ENCODE measurements around the gene FXR2.

Gene FXR2

GRCh38 chr17:7588553-7589203 lies 26.0 kb downstream of the FXR2 start:
- no peak for DNase-seq
- TF ChIP-seq POLR2A (IDR thresholded peaks at IDR 0.05; ENCODE audit: low read length) (no peak), GATA1 (IDR thresholded peaks at IDR 0.05; ENCODE audit: low read depth, low read length) (no peak)

- DNase-seq = peak; percentile 50 to 64
- TF ChIP-seq POLR2A (IDR thresholded peaks at IDR 0.05; ENCODE audit: low read length) (no peak), GATA1 (IDR thresholded peaks at IDR 0.05; ENCODE audit: low read depth, low read length) (no peak)
Observed at GRCh38 chr17:7587420-7588151, 27.1 kb downstream of the FXR2 start.

- TF ChIP-seq GATA1 (IDR thresholded peaks at IDR 0.05; ENCODE audit: low read depth, low read length) = no peak
- no peak for TF ChIP-seq POLR2A (IDR thresholded peaks at IDR 0.05; ENCODE audit: low read length)
- DNase-seq = peak; percentile 48 to 50
Observed at GRCh38 chr17:7586673-7587419, 27.9 kb downstream of the FXR2 start.

GRCh38 chr17:7583253-7584109 lies 31.2 kb downstream of the FXR2 start, which contains the start of gene MPDU1:
Gene MPDU1, plus strand, starts transcription at chr17:7583852. Its CDS starts 11 bp downstream, at chr17:7583863.
- peak; percentile 97 for TF ChIP-seq POLR2A (IDR thresholded peaks at IDR 0.05; ENCODE audit: low read length)
- TF ChIP-seq GATA1 (IDR thresholded peaks at IDR 0.05; ENCODE audit: low read depth, low read length) = no peak

GRCh38 chr17:7582396-7583252 lies 32.1 kb downstream of the FXR2 start:
- DNase-seq = no peak
- TF ChIP-seq GATA1 (IDR thresholded peaks at IDR 0.05; ENCODE audit: low read depth, low read length) (no peak), POLR2A (IDR thresholded peaks at IDR 0.05; ENCODE audit: low read length) (no peak)

More at GRCh38 chr17:7583253-7584109, 31.2 kb downstream of the FXR2 start, which contains the start of gene MPDU1:
- DNase-seq = peak; percentile 98

- TF ChIP-seq POLR2A (IDR thresholded peaks at IDR 0.05; ENCODE audit: low read length) = no peak
- TF ChIP-seq GATA1 (IDR thresholded peaks at IDR 0.05; ENCODE audit: low read depth, low read length) = no peak
- DNase-seq = peak; percentile 60 to 68
Observed at GRCh38 chr17:7580604-7581575, 33.8 kb downstream of the FXR2 start.

- TF ChIP-seq POLR2A (IDR thresholded peaks at IDR 0.05; ENCODE audit: low read length) (no peak), GATA1 (IDR thresholded peaks at IDR 0.05; ENCODE audit: low read depth, low read length) (no peak)
- peak in 1 of 2 experiments; percentile 54 for DNase-seq
Observed at GRCh38 chr17:7579834-7580603, 34.7 kb downstream of the FXR2 start.

GRCh38 chr17:7579001-7579833 lies 35.5 kb downstream of the FXR2 start, which contains the start of gene CD68:
Gene CD68, plus strand, starts transcription at chr17:7579638. Its CDS starts 40 bp downstream, at chr17:7579678.
- TF ChIP-seq GATA1 (IDR thresholded peaks at IDR 0.05; ENCODE audit: low read depth, low read length) (no peak), POLR2A (IDR thresholded peaks at IDR 0.05; ENCODE audit: low read length) (peak; percentile 75)
- DNase-seq = peak; percentile 68 to 80

GRCh38 chr17:7577327-7578199 lies 37.1 kb downstream of the FXR2 start:
- no peak for DNase-seq
- no peak for TF ChIP-seq POLR2A (IDR thresholded peaks at IDR 0.05; ENCODE audit: low read length)

All from erythroblast (primary cell).